Measurements from ENCODE around the gene CD52. TPM values are rescaled to one million over a fixed set of nuclear protein-coding genes. Genes with fewer than 3 reads are reported as not detected.

CD52 gene
- total RNA-seq, 1 experiment from 2014 or later, result 8.3 TPM

DNA sequence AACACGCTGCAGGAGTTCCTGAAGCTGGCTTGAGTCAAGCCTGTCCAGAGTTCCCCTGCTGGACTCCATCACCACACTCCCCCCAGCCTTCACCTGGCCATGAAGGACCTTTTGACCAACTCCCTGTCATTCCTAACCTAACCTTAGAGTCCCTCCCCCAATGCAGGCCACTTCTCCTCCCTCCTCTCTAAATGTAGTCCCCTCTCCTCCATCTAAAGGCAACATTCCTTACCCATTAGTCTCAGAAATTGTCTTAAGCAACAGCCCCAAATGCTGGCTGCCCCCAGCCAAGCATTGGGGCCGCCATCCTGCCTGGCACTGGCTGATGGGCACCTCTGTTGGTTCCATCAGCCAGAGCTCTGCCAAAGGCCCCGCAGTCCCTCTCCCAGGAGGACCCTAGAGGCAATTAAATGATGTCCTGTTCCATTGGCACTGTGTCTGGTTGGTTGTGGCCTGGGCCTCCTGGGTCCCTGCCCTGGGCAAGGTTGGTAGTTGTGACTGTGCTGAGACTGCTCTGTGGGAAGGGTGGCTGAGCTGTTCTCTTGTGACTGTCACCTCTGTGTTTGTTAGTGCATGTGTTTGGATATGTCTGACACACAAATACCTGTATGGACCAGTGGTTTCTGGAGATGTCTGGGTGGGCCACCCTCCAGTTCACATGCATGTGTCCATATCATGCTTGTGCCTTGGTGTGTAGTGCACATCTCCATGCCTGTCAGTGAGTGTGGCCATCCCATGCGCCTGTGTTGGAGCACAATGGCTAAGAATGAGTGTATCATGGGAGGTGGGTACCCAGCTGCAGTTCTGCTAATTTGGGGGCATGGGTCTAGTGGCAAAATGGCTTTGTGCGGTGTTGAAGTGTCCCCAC lies 36.4 kb upstream of the CD52 start:
- H3K4me3 ChIP-seq (ENCODE audit: insufficient read depth, low read depth, low read length), result no peak overlapping the region; the same call in 1 of the 2 replicates
- H3K36me3 ChIP-seq (replicated peaks; ENCODE audit: control insufficient read depth, insufficient read depth, low read length), result peaks cover 17% of the 10 kb centered on the region
- DNase-seq, result peak; percentile 54
- H3K27me3 ChIP-seq (ENCODE audit: control insufficient read depth, insufficient read depth, low read length), result no peaks in the 10 kb centered on the region

DNA sequence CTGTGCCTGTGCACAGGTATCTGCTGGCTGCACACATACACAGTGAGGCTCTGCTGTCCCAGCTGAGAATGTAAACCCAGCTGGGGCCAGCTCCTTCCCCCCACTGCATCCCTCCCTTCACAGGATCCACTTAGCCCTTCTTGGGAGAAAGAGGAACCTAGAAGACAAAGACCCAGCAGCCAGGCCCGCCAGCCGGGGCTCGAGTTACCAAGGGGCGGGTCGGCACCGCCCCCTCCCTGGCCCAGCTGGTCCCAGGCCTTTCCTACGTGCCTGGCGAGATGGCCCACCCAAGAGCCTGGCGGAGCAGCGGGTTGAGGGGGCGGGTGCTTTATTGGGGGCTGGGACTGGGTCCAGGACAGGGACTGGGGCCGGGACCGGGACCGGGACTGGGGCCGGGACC lies 35.8 kb upstream of the CD52 start:
- Histone ChIP-seq H3K4me3 (ENCODE audit: insufficient read depth, low read depth, low read length) (no peak overlapping the region), H3K27me3 (ENCODE audit: control insufficient read depth, insufficient read depth, low read length) (no peaks in the 10 kb centered on the region), H3K36me3 (replicated peaks; ENCODE audit: control insufficient read depth, insufficient read depth, low read length) (peaks cover 12% of the 10 kb centered on the region)
- peak; percentile 96 for DNase-seq

DNA sequence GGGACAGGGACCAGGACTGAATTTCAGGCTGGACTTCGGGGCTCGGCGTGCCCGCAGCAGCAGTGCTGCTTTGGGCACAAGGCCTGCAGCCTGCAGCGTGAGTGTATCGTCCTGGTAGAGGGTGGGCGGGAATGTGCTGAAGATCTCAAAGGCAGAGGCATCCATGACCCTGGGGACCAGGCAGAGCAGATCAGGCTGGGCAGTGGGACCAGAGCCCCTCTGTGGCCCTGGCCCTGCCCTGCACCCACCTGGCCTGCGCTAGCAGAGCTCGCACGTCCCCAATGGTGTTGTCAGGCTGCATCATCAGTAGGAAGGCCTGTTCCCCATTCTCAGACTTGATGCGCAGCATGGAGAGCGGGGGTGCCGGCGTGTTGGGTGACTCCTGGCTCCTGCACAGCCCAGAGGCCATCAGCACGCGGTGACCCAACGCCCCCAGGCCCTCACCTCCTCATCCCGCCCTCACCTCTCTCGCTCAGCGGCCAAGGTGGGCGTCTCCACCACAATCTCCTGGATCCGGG lies 35.3 kb upstream of the CD52 start:
- Histone ChIP-seq H3K27me3 (ENCODE audit: control insufficient read depth, insufficient read depth, low read length) (no peaks in the 10 kb centered on the region), H3K4me3 (ENCODE audit: insufficient read depth, low read depth, low read length) (no peak overlapping the region), H3K36me3 (replicated peaks; ENCODE audit: control insufficient read depth, insufficient read depth, low read length) (peaks cover 7% of the 10 kb centered on the region)
- peak; percentile 74 for DNase-seq

DNA sequence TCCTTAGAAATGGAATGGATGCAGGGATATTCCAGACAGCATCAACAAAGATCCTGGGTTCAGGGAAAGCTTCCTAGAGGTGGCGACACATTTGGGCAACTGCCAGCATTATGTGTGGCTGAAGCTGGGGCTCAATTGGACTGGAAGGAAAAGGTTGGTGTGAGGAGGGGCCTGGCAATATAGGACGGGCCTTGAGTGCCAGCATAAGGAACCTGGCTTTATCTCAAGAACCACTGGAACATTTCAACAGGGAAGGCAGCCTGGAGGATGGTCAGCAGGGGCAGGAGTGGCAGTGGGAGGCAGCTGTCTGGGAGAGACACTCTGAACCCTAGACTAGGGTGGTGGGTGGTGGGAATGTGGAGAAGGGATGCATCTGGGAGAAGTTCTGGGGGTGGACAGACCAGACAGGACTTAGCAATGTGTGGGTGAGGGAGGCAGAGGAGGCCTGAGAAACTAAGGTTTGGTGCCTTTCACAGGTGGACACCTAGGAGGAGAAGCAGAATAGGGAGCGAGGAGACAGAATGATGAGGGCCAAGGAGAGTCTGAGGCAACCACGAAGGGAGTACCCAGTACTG lies 34.4 kb upstream of the CD52 start:
- DNase-seq, result no peak
- Histone ChIP-seq H3K36me3 (replicated peaks; ENCODE audit: control insufficient read depth, insufficient read depth, low read length) (no peaks in the 10 kb centered on the region), H3K4me3 (ENCODE audit: insufficient read depth, low read depth, low read length) (no peak overlapping the region), H3K27me3 (ENCODE audit: control insufficient read depth, insufficient read depth, low read length) (no peaks in the 10 kb centered on the region)

DNA sequence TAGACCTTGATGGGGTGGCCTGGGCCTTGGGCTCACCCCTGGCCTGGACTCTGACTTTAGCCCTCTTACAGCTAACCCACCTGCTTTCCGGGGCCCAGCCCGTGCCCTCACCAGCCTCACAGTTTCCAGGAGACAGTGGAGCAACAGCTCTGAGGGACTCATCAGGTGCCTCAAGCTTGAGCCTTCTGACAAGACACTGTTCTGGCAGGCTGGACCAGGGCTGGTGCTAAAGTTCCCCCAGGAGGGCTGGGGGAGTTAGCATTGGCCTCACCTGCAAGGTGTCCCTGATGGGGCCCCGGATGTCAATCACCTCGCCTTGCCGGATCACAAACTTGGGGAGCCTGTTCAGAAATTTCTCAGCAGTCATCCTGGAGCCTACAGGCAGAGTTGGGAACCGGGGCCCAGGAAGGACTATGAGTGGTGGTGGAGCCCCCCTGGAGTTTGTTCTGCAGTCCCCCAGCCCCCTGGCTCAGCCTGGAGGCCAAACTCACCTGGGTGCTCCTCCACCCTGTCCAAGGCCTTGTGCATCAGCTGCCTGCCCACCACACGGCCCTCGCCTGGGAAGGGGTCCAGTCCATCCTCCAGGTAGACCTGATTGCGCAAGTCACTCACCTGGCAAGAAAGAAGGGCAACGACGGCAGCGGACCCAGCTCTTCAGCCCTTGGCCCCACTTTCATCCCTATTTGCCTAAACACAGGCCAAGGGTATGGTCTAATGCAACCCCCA lies 33.7 kb upstream of the CD52 start:
- H3K27me3 ChIP-seq (ENCODE audit: control insufficient read depth, insufficient read depth, low read length), result no peaks in the 10 kb centered on the region
- H3K4me3 ChIP-seq (ENCODE audit: insufficient read depth, low read depth, low read length), result no peak overlapping the region
- DNase-seq, result no peak
- H3K36me3 ChIP-seq (replicated peaks; ENCODE audit: control insufficient read depth, insufficient read depth, low read length), result no peaks in the 10 kb centered on the region

DNA sequence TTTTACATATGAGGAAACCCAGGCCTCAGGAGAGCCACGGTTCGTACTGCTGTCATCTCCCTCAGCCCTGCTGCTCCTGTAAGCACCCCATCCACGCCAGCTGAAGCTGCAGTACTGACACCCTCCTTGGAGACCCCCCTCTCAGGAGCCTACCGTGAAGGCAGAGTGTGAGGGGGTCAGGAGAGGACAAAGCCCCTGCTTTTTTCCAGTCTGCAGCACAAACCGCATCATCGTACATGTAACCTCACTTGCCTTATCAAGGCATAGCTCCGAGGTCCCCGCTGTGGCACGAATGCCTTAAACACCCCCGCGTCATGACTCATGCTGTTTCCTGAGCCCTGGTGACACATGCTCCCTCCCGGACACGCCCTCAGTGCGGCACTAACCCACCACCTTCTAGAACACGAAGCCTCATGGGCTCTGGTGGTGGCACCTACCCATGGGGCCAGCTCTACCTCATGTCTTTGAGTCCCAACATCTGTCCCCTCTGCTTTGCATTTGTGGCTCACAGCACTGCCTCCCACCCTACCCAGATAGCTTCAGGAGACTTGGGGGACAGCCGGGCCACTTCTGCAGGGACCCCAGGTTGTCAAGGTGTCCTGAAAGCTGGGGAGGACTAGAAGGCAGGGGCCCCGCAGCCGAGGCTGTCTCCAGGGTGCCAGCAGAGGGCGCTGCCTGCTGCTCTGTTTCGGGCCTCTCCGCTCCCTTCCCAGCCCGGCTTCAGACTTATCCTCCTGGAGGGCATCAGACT lies 33.0 kb upstream of the CD52 start:
- H3K27me3 ChIP-seq (ENCODE audit: control insufficient read depth, insufficient read depth, low read length), result no peaks in the 10 kb centered on the region
- peak; percentile 95 for DNase-seq
- no peaks in the 10 kb centered on the region for H3K36me3 ChIP-seq (replicated peaks; ENCODE audit: control insufficient read depth, insufficient read depth, low read length)
- no peak overlapping the region for H3K4me3 ChIP-seq (ENCODE audit: insufficient read depth, low read depth, low read length)

DNA sequence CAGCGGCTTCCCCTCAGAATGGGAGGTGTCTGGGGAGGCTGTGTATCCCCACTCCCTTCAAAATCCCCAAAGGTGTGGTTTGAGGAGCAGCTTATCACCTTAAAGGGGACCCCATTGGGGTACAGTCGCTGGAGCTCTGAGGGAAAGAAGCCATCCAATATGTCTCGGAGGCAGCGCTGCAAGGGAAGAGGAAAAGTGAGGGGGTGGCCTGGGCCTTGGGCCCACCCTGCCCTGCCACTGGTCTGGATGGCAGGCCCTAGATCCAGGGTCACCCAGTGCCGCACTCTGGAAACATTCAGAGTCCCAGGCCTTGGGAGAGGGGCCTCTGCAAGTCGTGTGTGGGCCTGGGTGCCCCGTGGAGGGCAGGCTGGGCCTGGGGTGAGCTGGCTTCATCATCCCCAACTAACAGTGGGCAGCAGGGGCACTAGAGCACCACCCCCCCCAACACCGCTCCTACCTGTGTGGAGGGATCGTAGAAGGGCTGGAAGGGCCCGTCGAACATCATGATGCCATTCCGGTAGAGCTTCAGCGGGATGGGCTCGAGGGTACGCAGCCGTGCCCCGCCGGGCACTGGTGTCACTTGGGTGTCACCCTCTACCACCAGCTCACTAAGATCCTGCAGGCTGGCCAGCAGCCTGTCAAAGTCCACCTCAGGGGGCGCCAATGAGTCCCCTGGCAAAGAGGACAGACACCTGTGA lies 32.2 kb upstream of the CD52 start:
- H3K4me3 ChIP-seq (ENCODE audit: insufficient read depth, low read depth, low read length), result no peak overlapping the region
- H3K27me3 ChIP-seq (ENCODE audit: control insufficient read depth, insufficient read depth, low read length), result no peaks in the 10 kb centered on the region
- no peaks in the 10 kb centered on the region for H3K36me3 ChIP-seq (replicated peaks; ENCODE audit: control insufficient read depth, insufficient read depth, low read length)
- DNase-seq, result peak; percentile 90

DNA sequence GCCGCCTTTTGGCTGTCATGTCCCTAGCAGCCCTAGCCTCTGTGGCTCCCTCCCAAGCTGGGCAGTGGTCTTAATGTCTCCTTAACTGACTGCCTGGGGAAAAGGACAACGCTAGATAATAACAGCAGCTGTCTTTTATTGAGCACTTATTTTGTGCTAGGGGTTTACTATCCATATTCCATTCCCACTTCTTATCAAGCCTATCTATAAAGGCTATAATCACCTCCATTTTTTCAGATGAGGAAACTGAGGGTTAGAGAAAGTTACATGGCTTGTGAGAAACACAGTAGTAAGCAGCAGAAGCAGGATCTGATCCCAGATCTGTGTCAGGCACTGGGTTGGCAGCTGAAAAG lies 31.7 kb upstream of the CD52 start:
- H3K36me3 ChIP-seq (replicated peaks; ENCODE audit: control insufficient read depth, insufficient read depth, low read length), result no peaks in the 10 kb centered on the region
- no peaks in the 10 kb centered on the region for H3K27me3 ChIP-seq (ENCODE audit: control insufficient read depth, insufficient read depth, low read length)
- no peak overlapping the region for H3K4me3 ChIP-seq (ENCODE audit: insufficient read depth, low read depth, low read length)
- DNase-seq, result no peak

DNA sequence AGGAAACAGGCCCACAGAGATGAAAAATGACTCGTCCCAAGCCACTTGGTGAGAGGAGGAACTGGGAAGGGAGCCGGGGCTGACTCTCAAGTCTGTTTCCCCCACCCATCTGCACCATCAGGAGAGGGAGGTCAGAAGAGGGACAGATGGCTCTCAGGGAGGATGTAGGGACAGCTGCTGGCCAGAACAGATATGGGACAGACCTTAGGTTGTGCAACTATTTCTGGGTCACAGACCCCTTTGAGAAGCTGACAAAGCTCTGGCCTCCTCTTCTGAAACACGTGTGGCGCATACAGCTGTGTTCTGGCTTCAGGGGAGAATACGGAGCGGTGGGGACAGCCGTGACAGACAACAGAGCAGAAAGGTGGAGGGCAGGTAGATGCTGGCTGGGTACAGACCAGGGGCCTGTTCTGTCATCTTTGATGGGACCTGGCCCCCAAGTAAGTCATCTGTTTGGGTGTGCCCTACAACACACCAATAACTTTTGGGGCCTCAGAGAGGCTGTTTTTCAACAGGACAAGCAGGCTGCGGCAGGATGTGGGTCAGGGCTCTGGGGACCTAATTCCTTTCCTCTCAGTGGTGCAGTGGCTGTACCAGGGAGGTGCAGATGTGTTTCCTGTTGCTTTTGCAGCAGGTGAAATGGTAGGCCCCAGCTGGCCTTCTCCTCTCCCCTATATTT lies 30.6 kb upstream of the CD52 start:
- Histone ChIP-seq H3K27me3 (ENCODE audit: control insufficient read depth, insufficient read depth, low read length) (no peaks in the 10 kb centered on the region), H3K36me3 (replicated peaks; ENCODE audit: control insufficient read depth, insufficient read depth, low read length) (no peaks in the 10 kb centered on the region), H3K4me3 (ENCODE audit: insufficient read depth, low read depth, low read length) (no peak overlapping the region)
- no peak for DNase-seq

DNA sequence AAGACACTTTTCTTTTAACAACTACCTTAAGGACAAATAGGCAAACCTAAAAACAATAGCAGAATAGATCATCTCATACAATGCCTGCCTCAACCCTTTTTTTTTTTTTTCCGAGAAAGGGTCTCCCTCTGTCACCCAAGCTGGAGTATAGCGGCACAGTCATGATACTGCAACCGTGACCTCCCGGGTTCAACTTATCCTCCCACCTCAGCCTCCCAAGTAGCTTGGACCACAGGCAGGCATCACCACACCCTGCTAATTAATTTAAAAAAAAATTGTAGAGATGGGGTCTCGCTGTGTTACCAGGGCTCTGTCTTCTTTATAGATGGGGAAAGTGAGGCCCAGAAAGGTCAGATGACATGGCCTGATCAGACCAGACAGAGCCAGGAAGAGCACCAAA lies 29.9 kb upstream of the CD52 start:
- DNase-seq, result no peak
- Histone ChIP-seq H3K4me3 (ENCODE audit: insufficient read depth, low read depth, low read length) (no peak overlapping the region), H3K27me3 (ENCODE audit: control insufficient read depth, insufficient read depth, low read length) (no peaks in the 10 kb centered on the region)

DNA sequence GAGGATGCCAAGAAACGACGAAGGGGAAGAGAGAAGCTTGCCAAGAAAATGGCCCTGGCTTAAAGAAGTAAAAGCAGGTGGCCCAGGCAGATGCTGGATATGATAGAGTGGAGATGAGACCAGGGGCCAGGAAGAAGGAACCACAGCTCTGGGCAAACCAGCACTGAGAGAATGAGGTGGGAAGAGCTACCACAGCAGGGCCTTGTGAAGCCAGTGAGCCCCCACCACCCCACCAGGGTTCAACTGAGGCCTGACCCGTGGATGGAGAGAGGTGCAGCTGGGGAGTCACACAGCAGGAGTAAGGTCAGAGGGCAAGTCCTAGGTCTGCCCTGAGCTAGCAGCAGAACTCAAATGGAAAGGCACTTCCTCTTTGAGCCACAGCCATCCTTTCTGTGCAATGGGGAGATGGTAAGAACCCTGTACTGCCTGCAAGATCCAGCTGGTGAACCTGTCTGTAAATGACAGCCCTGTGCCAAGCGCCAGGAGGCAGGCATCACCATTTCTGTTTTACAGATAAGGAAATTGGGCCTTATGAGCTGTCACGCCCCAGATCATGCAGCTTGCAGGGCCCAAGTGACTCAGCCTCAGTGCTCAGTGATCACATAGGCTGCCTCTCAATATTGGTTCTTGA lies 29.3 kb upstream of the CD52 start:
- H3K27me3 ChIP-seq (ENCODE audit: control insufficient read depth, insufficient read depth, low read length), result no peaks in the 10 kb centered on the region

More for the DNA sequence above, 29.9 kb upstream of the CD52 start:
- no peaks in the 10 kb centered on the region for H3K36me3 ChIP-seq (replicated peaks; ENCODE audit: control insufficient read depth, insufficient read depth, low read length)

DNA sequence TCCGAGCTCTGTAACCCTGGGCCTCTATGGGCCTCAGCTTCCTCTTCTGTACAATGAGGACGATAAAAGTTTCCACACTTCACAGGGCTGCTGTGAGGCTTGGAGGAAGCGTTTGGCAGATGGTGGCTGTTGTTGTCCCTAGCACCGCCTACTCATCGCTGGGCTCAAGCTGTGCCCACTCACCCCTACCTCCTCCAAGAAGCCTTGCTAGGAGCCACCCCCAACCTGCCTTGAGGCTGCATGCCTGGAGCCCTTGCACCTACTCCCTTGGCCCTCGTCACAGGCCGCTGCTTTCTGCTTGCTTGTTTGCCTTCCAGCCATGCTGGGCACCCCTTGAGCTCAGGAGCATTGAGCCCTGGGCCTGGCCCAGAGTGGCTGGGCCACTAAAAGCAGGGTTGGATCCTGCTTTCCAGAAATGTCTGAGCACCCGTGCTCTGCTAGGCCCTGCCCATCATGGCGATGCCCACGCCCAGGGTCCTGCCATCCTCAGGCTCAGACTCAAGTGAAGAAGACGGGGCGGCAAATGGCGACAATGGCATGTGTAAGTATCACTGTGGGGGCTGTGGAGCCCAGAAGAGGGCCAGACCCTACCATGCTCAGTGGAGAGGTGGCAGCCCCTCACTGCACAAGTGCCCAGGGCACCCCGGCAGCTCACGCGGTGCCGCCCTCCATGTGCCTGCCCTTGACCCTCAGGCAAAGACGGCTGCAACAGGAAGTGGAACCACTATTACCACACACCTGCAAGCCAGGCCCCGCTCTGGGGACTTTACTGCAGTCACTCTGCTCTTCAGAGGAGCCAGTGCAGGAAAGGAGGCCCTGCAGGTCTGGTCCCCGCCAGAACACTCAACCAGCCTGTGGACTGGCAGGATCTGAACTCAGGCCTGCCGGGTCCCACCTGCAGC lies 28.3 kb upstream of the CD52 start:
- Histone ChIP-seq H3K4me3 (ENCODE audit: insufficient read depth, low read depth, low read length) (no peak overlapping the region), H3K36me3 (replicated peaks; ENCODE audit: control insufficient read depth, insufficient read depth, low read length) (no peaks in the 10 kb centered on the region), H3K27me3 (ENCODE audit: control insufficient read depth, insufficient read depth, low read length) (no peaks in the 10 kb centered on the region)
- peak; percentile 50 for DNase-seq

More for the DNA sequence above, 29.3 kb upstream of the CD52 start:
- no peak for DNase-seq
- no peaks in the 10 kb centered on the region for H3K36me3 ChIP-seq (replicated peaks; ENCODE audit: control insufficient read depth, insufficient read depth, low read length)
- no peak overlapping the region for H3K4me3 ChIP-seq (ENCODE audit: insufficient read depth, low read depth, low read length)

Data from H7 (cell line).